H1 (cell line): ENCODE results near the gene CTNND2. TPM values are rescaled to one million over a fixed set of nuclear protein-coding genes. Genes with fewer than 3 reads are reported as not detected.

Experiments used
- CBX5 ChIP-seq: fragments of 300-800, 300-1000 bp; sonication (generic); IDR thresholded peaks from 2 replicates; pipeline ENCODE4 v1.7.1; 2016; ENCODE audit warnings: antibody characterized with exemption, low read length, low read depth
- JUND ChIP-seq: IDR thresholded peaks from 2 replicates; pipeline ENCODE4 v1.6.1; 2011; ENCODE audit warnings: mild to moderate bottlenecking, improper control_type of control experiment, low read length
- NRF1 ChIP-seq: IDR thresholded peaks from 2 replicates; pipeline ENCODE4 v1.6.1; 2011; ENCODE audit warnings: mild to moderate bottlenecking, low read depth, low read length, improper control_type of control experiment
- PHF8 ChIP-seq: fragments of 200-600 bp; sonication (generic); conservative IDR thresholded peaks from 2 replicates; pipeline ENCODE4 v1.7.1; 2012; ENCODE audit warnings: low read depth, mild to moderate bottlenecking, inconsistent platforms, low read length, moderate library complexity
- POLR2A ChIP-seq, 2 experiments: IDR thresholded peaks; 1 replicate in 1 of 2; 2 replicates in 1 of 2; pipeline ENCODE4 v1.6.1; 2011; ENCODE audit warnings: low read depth in 2 of 2, low read length in 2 of 2, mild to moderate bottlenecking in 2 of 2; ENCODE audit errors: control extremely low read depth in 1 of 2
- polyA plus RNA-seq, 7 experiments: library from polyadenylated mRNA; depleted of rRNA in 3 of 7; stranded (reverse) in 5 of 7; unstranded in 2 of 7; fragments of >200 nt in 5 of 7; fragments of 200-250 nt in 2 of 7; gene quantifications; 1 replicate in 5 of 7; 2 replicates in 1 of 7; 4 replicates in 1 of 7; pipeline versions ENCODE4 v1.2.1 to v1.2.3, GENCODE V29; 2011 to 2013; ENCODE audit warnings: missing spikeins in 2 of 7, mixed read lengths in 2 of 7
- total RNA-seq: library from RNA; stranded (reverse); fragmentation: NEBNext Ultra II Directional; extraction: Animal tissue kit (Norgen Biotek cat#: 25700); gene quantifications from 2 replicates; pipeline ENCODE4 v1.2.1, GENCODE V29; 2021
- TF ChIP-seq, protein P1 (sequence below), 3 experiments: IDR thresholded peaks; 1 replicate in 2 of 3; 2 replicates in 1 of 3; pipeline versions ENCODE4 v1.5.1 to v1.6.1; 2011; ENCODE audit warnings: low read length in 3 of 3, mild to moderate bottlenecking in 3 of 3, inconsistent platforms in 2 of 3, low read depth in 1 of 3, moderate library complexity in 1 of 3; ENCODE audit not compliant: insufficient read depth in 1 of 3; ENCODE audit errors: control extremely low read depth in 1 of 3

The CTNND2 gene
- total and polyA plus RNA-seq, 2 of the 8 experiments (the other 6 are each of a cell fraction or from before 2014, with no cell fraction given) = 7.4 to 14.2 TPM

- TF ChIP-seq NRF1 = no peak
- no peak for TF ChIP-seq PHF8
- TF ChIP-seq CBX5 = no peak
- TF ChIP-seq, protein P1, sequence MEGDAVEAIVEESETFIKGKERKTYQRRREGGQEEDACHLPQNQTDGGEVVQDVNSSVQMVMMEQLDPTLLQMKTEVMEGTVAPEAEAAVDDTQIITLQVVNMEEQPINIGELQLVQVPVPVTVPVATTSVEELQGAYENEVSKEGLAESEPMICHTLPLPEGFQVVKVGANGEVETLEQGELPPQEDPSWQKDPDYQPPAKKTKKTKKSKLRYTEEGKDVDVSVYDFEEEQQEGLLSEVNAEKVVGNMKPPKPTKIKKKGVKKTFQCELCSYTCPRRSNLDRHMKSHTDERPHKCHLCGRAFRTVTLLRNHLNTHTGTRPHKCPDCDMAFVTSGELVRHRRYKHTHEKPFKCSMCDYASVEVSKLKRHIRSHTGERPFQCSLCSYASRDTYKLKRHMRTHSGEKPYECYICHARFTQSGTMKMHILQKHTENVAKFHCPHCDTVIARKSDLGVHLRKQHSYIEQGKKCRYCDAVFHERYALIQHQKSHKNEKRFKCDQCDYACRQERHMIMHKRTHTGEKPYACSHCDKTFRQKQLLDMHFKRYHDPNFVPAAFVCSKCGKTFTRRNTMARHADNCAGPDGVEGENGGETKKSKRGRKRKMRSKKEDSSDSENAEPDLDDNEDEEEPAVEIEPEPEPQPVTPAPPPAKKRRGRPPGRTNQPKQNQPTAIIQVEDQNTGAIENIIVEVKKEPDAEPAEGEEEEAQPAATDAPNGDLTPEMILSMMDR (IDR thresholded peaks at IDR 0.05; ENCODE audit: control extremely low read depth in 1 of 3, insufficient read depth in 1 of 3, low read depth in 1 of 3, low read length in 3 of 3) = no peak
- TF ChIP-seq POLR2A (IDR thresholded peaks at IDR 0.05; ENCODE audit: control extremely low read depth in 1 of 2, low read depth in 2 of 2, low read length in 2 of 2) = no peak
- TF ChIP-seq JUND = no peak
- TF ChIP-seq, all 59 proteins: peak for 0
Observed at GRCh38 chr5:10975945-10976344, 928.3 kb downstream of the CTNND2 start (continued).
